GM18502 (cell line): ENCODE measurements around the gene SEC24B.
"Not testable (repeated sequence)": the region's sequence is repeated elsewhere in the genome, so short reads cannot be mapped to it uniquely, and the experiment has no call there.

Experiments
- ATAC-seq: cut with Tn5 transposase; IDR thresholded peaks from one replicate; pipeline ENCODE4 v1.9.1; 2021; ENCODE audit warnings: mild to moderate bottlenecking; ENCODE audit not compliant: unreplicated experiment, poor library complexity

SEC24B gene

GRCh38 chr4:109429545-109429944 lies 4.1 kb upstream of the SEC24B start:
- no peak for ATAC-seq

GRCh38 chr4:109432203-109432602 lies 1.4 kb upstream of the SEC24B start:
- no peak for ATAC-seq

- no peak for ATAC-seq
Measured at GRCh38 chr4:109432696-109433095, 919 bp upstream of the SEC24B start.

GRCh38 chr4:109434007-109434971 lies 674 bp downstream of the SEC24B start:
- peak; percentile 49 for ATAC-seq

- no peak for ATAC-seq
Measured at GRCh38 chr4:109435635-109436034, 2.0 kb downstream of the SEC24B start.

- no peak for ATAC-seq
Measured at GRCh38 chr4:109436504-109436903, 2.9 kb downstream of the SEC24B start.

GRCh38 chr4:109440948-109441347 lies 7.3 kb downstream of the SEC24B start:
- ATAC-seq = no peak

- ATAC-seq = no peak
Measured at GRCh38 chr4:109441862-109442458, 8.3 kb downstream of the SEC24B start.

GRCh38 chr4:109444182-109444844 lies 10.7 kb downstream of the SEC24B start:
- ATAC-seq = peak; percentile 84

GRCh38 chr4:109447278-109447677 lies 13.7 kb downstream of the SEC24B start:
- ATAC-seq = no peak

- ATAC-seq = no peak
Measured at GRCh38 chr4:109451544-109452273, 18.1 kb downstream of the SEC24B start.

GRCh38 chr4:109453110-109453509 lies 19.5 kb downstream of the SEC24B start:
- ATAC-seq = not testable (repeated sequence)

- ATAC-seq = peak; percentile 85
Measured at GRCh38 chr4:109462297-109462696, 28.7 kb downstream of the SEC24B start.

- ATAC-seq = no peak
Measured at GRCh38 chr4:109462802-109463201, 29.2 kb downstream of the SEC24B start.

- no peak for ATAC-seq
Measured at GRCh38 chr4:109465069-109465468, 31.5 kb downstream of the SEC24B start.

- no peak for ATAC-seq
Measured at GRCh38 chr4:109469915-109470314, 36.3 kb downstream of the SEC24B start.

GRCh38 chr4:109472343-109472761 lies 38.7 kb downstream of the SEC24B start:
- peak; percentile 51 for ATAC-seq

- no peak for ATAC-seq
Measured at GRCh38 chr4:109473824-109474223, 40.2 kb downstream of the SEC24B start.

GRCh38 chr4:109486007-109486406 lies 52.4 kb downstream of the SEC24B start:
- ATAC-seq = no peak

- no peak for ATAC-seq
Measured at GRCh38 chr4:109494563-109494962, 60.9 kb downstream of the SEC24B start.
